HG02642 (cell line): Measurements from ENCODE around the gene PRKCE.

ENCODE experiments used
- ATAC-seq: cut with Tn5 transposase; IDR thresholded peaks from one replicate; pipeline ENCODE4 v1.9.1; 2021; ENCODE audit warnings: mild to moderate bottlenecking; ENCODE audit not compliant: unreplicated experiment, poor library complexity

Gene PRKCE

DNA sequence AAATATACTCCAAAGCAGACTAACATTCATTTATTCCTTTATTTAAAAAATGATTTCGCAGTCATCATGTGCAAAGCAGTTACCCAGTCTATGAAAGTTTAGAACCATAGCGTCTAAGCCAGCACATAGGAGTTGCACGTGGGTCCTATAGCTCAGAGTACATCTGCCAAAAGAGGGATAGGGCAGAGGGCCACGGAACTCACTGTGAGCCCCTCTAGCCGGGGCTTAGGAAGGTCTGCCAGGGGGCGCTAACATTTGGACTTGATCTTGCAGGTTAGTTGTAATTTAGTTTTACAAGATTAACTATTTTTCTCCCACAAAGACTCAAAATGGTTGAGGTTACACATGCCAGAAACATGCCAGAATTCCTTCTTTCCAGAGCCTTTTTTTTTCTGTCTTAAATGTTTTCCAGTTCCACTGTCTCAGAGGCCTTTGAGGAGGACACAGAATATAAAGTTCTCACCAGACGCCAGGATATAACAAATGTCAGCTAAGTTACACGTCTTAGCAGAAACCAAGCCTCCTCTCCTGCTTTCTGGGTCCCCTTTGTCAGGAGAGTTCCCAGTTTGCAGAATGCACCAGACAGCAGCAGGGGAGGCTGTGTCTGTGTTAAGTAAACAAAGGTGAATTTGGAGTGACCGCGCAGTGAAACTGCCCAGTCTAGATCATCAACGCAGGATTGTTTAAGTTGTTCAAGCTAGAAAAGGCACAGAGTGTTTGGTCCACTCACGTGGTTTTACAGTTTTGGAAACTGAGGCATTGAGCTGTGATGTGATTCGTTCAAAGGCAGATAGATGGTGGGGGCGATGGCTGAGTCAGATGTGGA, 292.0 kb downstream of the PRKCE start:
- ATAC-seq = no peak

- ATAC-seq = no peak
Measured at GRCh38 chr2:45944074-45944473, 292.6 kb downstream of the PRKCE start.

DNA sequence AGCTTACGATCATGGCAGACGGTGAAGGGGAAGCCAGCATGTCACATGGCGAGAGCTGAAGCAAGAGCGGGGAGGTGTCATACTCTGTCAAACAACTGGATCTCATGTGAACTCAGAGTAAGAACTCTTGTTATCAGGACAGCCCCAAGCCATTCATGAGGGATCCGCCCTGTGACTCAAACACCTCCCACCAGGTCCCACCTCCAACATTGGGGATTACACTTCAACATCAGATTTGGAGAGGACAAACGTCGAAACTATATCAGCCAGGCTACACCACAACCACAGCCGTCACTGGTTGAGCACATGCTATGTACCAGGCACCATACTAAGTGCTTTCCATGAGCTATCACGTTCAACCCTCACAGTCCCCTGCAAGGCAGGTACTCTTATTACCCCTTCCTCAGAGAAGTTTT, 293.8 kb downstream of the PRKCE start:
- no peak for ATAC-seq

DNA sequence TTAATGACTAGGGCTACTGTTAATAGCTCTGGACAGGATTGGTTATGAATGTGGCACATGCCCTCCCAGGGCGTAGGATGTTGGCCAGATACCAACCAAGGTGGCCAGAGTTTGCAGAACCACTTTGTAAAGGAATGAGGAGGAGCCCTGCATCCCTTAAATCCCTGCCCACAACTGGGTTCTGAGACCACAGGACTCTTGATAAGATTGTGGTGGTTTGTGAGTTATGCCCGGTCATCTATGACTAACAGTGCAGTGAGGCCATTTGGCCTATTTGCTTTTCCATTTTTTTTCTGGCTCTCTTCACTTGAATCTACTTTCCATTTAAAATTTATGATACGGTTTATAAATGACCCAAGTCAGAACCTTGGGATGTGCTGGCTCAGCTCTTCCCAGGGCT, 294.5 kb downstream of the PRKCE start:
- ATAC-seq = no peak

- ATAC-seq = no peak
Measured at GRCh38 chr2:45950606-45951005, 299.1 kb downstream of the PRKCE start.

GRCh38 chr2:45951025-45951727, 299.7 kb downstream of the PRKCE start:
- no peak for ATAC-seq

DNA sequence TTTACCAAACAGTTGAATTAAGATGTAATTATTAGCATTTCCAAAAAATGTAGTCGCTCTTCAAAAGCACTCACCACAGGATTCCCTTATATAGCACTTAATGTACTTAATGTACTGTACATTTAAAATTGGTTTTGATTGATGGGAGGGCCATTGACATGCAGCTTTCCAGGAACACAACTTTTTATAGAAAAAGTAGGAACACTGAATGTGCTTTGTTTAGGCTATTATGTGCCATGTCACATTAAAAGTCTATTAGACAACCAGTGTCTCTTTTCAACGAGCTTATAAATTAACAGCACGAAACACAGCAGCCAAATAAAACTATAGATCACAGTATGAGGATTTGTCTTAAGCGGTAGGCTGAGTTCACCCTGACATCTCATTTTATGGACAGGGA, 301.1 kb downstream of the PRKCE start:
- no peak for ATAC-seq

DNA sequence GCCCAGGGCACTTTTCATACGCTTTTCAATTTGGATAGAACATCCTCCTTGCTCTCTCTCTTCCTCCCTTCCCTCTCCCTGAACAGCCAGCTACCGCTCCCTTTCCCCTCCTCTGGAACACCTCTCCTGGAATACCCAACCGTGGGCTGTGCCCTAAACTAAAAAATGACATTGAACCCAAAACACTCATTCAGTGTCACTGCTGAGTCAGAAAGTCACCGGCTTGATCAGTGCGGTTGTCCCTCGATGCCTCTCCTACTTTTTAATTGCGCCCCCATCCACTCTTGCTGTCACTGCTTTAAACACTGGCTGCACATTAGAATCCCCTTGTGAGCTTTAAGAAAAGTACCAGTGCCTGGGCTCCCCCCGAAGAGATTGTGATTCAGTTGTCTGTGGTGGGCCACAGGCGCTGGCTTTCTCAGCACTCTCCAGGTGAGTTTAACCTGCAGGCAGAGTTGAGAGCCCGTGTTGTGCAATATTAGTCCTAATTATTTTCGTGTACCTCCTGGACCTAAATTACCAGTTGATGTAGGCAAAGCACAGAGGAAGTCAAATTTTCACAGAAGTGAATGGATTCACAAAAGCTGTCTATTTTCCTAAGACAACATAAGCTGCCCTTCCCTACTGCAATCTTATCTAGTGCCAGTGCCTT, 302.0 kb downstream of the PRKCE start:
- no peak for ATAC-seq

GRCh38 chr2:45954233-45954850, 302.9 kb downstream of the PRKCE start:
- ATAC-seq = no peak

DNA sequence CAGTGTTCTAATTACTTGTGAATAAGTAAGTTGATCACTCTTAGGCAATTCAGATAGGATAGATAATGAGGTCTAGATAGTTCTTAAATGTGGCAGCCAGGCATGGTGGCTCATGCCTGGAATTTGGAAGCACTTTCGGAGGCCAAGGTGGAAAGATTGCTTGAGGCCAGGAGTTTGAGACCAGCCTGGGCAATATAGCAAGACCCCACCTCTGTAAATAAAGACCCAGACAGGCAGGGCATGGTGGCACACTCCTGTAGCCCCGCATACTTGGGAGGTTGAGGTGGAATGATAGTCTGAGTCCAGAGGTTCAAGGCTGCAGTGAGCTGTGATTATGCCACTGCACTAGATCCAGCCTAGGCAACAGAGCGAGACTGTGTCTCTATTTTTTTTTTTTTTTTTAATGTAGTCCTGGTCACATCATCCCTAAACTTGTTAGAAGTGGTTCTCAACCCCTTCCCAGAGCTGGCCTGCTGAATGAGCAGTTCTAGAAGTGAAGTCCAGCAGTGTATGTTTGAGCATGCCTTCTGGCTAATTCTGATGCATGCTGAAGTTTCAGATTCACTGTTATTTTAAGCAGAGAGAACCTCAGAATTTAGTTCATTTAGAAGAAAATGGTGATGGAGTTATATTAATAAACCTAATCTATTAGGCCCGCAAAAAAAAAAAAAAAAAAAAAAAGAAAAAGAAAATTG, 306.2 kb downstream of the PRKCE start:
- ATAC-seq = no peak

- ATAC-seq = no peak
Measured at GRCh38 chr2:45960057-45960863, 308.8 kb downstream of the PRKCE start.

DNA sequence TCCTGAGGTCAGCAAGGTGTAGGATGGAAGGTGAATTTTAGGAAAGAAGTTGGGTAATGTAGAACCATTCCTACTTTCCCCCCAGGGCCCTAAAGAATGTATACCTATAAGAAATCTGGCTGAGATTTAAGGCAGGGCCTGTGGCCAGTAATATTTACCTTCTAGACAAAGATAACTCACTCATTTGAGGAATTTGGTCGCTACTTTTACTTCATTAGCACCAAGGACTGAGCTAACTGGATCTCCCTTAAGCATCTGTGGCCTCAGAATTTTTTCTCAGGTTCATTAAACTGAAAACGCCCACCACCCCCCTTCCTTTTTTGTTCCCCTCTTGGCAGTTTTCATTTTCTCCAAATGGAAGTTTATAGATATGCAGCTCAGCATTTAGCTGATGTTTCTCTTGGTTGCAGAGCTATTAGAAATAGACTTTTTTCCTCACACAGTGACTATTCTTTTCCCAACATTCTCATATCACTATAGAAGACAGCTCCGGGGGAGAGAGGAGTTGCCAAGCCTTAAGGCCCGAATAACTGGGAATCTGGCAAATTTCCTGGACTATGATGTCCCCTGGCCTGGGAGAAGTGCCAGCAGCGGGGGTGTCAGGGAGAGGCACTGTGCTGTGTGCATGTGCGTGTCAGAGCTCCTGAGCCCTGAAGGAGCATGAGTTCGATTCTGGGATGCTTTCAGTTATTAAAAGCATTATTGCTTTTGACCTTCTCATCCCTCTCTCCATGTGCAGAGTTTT, 310.9 kb downstream of the PRKCE start:
- no peak for ATAC-seq

DNA sequence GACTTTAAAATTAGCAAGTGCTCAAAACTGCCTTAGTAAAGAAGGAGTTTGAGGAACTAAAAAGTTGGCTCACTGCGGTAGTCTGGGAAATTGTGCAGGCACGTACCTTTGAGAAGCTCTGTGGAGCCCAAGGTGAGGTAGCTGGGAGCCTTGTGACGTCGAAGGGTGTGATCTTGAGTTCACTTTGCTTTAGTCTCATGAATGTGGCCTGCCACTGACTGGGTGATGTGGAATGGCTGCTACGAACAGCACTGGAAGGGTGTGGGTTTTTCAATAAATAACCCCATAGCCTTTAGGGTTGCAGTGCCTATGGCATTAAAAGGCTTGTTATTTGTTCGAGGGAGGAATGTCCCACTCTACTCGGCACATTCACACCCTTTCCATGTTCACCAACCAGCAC, 312.3 kb downstream of the PRKCE start:
- ATAC-seq = no peak

GRCh38 chr2:45964223-45964841, 312.9 kb downstream of the PRKCE start:
- no peak for ATAC-seq

- no peak for ATAC-seq
Measured at GRCh38 chr2:45964906-45965305, 313.4 kb downstream of the PRKCE start.

GRCh38 chr2:45965871-45966498, 314.5 kb downstream of the PRKCE start:
- ATAC-seq = no peak

GRCh38 chr2:45968946-45969584, 317.6 kb downstream of the PRKCE start:
- ATAC-seq = no peak
